H1 (cell line): ENCODE data around the gene ARHGAP15. TPM values are rescaled to one million over a fixed set of nuclear protein-coding genes. Genes with fewer than 3 reads are reported as not detected.

Experiments used
- CTCF ChIA-PET: fragments of 300-600 bp; sonication (Branson Sonifier 250); formaldehyde crosslinking; loops from one replicate; lab custom pipeline; 2021; ENCODE audit not compliant: partially characterized antibody; lab: Charles Lee
- POLR2A ChIA-PET: fragments of 300-600 bp; sonication (Branson Sonifier 250); formaldehyde crosslinking; loops from one replicate; lab custom pipeline; 2021; ENCODE audit warnings: inconsistent platforms; ENCODE audit not compliant: partially characterized antibody; lab: Charles Lee
- DNase-seq, 2 experiments: peaks; one replicate each; pipeline versions ENCODE4 v3.0.0 to v3.0.0-alpha.2; 2010 to 2022; ENCODE audit warnings: low spot score in 2 of 2, low read depth in 1 of 2, mixed read lengths in 1 of 2
- FAIRE-seq: peaks from 2 replicates; lab custom pipeline; 2011; peaks lifted over from hg19 to GRCh38; lab: Jason Lieb, UNC
- H2AFZ ChIP-seq: 2 replicates; pipeline ENCODE4 v1.8.1; 2012; ENCODE audit warnings: low read length, inconsistent platforms
- H2AK5ac ChIP-seq: 2 replicates; pipeline ENCODE4 v1.6.1; 2013; ENCODE audit warnings: low read depth, low read length
- H2BK120ac ChIP-seq: replicated peaks from 2 replicates; pipeline ENCODE3; 2013; ENCODE audit warnings: low read depth, low read length, inconsistent platforms
- H2BK12ac ChIP-seq: 2 replicates; pipeline ENCODE4 v1.6.1; 2013; ENCODE audit warnings: low read depth, low read length
- H2BK15ac ChIP-seq: 2 replicates; pipeline ENCODE4 v1.6.1; 2013; ENCODE audit warnings: low read length
- H2BK20ac ChIP-seq: 2 replicates; pipeline ENCODE4 v1.6.1; 2013; ENCODE audit warnings: low read length
- H2BK5ac ChIP-seq: 2 replicates; pipeline ENCODE4 v1.6.1; 2013; ENCODE audit warnings: low read depth, low read length
- H3K14ac ChIP-seq: 2 replicates; pipeline ENCODE4 v1.6.1; 2013; ENCODE audit warnings: inconsistent platforms; ENCODE audit not compliant: insufficient read length
- H3K18ac ChIP-seq: 2 replicates; pipeline ENCODE4 v1.6.1; 2013; ENCODE audit warnings: low read length; ENCODE audit errors: extremely low read depth
- H3K23ac ChIP-seq: 2 replicates; pipeline ENCODE4 v1.6.1; 2013; ENCODE audit warnings: inconsistent platforms; ENCODE audit not compliant: insufficient read length
- H3K23me2 ChIP-seq: 2 replicates; pipeline ENCODE4 v1.6.1; 2013; ENCODE audit warnings: low read depth, low read length
- H3K27ac ChIP-seq: 2 replicates; pipeline ENCODE4 v1.6.1; 2011; ENCODE audit warnings: low read depth, low read length, inconsistent platforms
- H3K27me3 ChIP-seq, 4 experiments: replicated peaks in 1 of 4; 1 replicate in 1 of 4; 2 replicates in 3 of 4; pipeline versions ENCODE4 v1.6.1 to v1.8.1; 2011 to 2013; ENCODE audit warnings: low read length in 3 of 4, mild to moderate bottlenecking in 3 of 4, inconsistent platforms in 2 of 4, mixed read lengths in 2 of 4, moderate library complexity in 1 of 4; ENCODE audit not compliant: control insufficient read depth in 3 of 4, insufficient read depth in 3 of 4; ENCODE audit errors: extremely low read depth in 1 of 4
- H3K36me3 ChIP-seq, 4 experiments: 2 replicates each; pipeline versions ENCODE4 v1.6.1 to v1.8.1; 2011 to 2013; ENCODE audit warnings: mild to moderate bottlenecking in 4 of 4, low read length in 3 of 4, moderate library complexity in 2 of 4, control low read depth in 1 of 4, inconsistent platforms in 1 of 4; ENCODE audit not compliant: insufficient read depth in 4 of 4, control insufficient read depth in 2 of 4
- H3K4ac ChIP-seq: replicated peaks from 2 replicates; pipeline ENCODE3; 2013; ENCODE audit warnings: low read length, low read depth, mixed read lengths, inconsistent platforms; ENCODE audit not compliant: insufficient read length
- H3K4me1 ChIP-seq, 4 experiments: replicated peaks in 1 of 4; 1 replicate in 1 of 4; 2 replicates in 3 of 4; pipeline versions ENCODE4 v1.6.1 to v1.8.1; 2011 to 2013; ENCODE audit warnings: low read length in 3 of 4, inconsistent platforms in 2 of 4, mixed read lengths in 1 of 4; ENCODE audit not compliant: insufficient read depth in 4 of 4, control insufficient read depth in 3 of 4
- H3K4me2 ChIP-seq, 2 experiments: 2 replicates each; pipeline versions ENCODE4 v1.6.1 to v1.8.1; 2011 to 2013; ENCODE audit warnings: low read depth in 2 of 2, low read length in 2 of 2, control low read depth in 1 of 2, inconsistent platforms in 1 of 2, mild to moderate bottlenecking in 1 of 2; ENCODE audit not compliant: insufficient read depth in 1 of 2
- H3K4me3 ChIP-seq, 4 experiments: fragments of 200-600, 300-600 bp in 1 of 4; sonication (generic), shearing (Covaris generic), sonication (Bioruptor Twin) in 1 of 4; 2 replicates each; pipeline versions ENCODE4 v1.5.1 to v1.8.1; 2011 to 2016; ENCODE audit warnings: low read length in 4 of 4, low read depth in 3 of 4, control low read depth in 2 of 4, inconsistent platforms in 2 of 4, mild to moderate bottlenecking in 2 of 4, mixed read lengths in 1 of 4, moderate library complexity in 1 of 4; ENCODE audit not compliant: insufficient read depth in 2 of 4; ENCODE audit errors: extremely low read depth in 1 of 4
- H3K56ac ChIP-seq: replicated peaks from 2 replicates; pipeline ENCODE3; 2013; ENCODE audit warnings: low read depth, mild to moderate bottlenecking, mixed read lengths, low read length, inconsistent platforms; ENCODE audit not compliant: insufficient read length
- H3K79me1 ChIP-seq: 2 replicates; pipeline ENCODE4 v1.6.1; 2013; ENCODE audit warnings: low read depth, low read length, control low read depth
- H3K79me2 ChIP-seq, 2 experiments: 2 replicates each; pipeline versions ENCODE4 v1.6.1 to v1.8.1; 2012 to 2013; ENCODE audit warnings: low read length in 2 of 2, mild to moderate bottlenecking in 2 of 2, inconsistent platforms in 1 of 2; ENCODE audit not compliant: insufficient read depth in 2 of 2, control insufficient read depth in 1 of 2
- H3K9ac ChIP-seq, 4 experiments: replicated peaks in 1 of 4; 1 replicate in 1 of 4; 2 replicates in 3 of 4; pipeline versions ENCODE4 v1.6.1 to v1.8.1; 2011 to 2013; ENCODE audit warnings: low read depth in 3 of 4, low read length in 3 of 4, control low read depth in 2 of 4, mild to moderate bottlenecking in 2 of 4, moderate library complexity in 2 of 4, inconsistent platforms in 1 of 4; ENCODE audit errors: extremely low read depth in 1 of 4
- H3K9me3 ChIP-seq, 2 experiments: 2 replicates each; pipeline versions ENCODE4 v1.6.1 to v1.8.1; 2012 to 2013; ENCODE audit warnings: mild to moderate bottlenecking in 2 of 2, moderate library complexity in 2 of 2, control low read depth in 1 of 2, inconsistent platforms in 1 of 2, low read depth in 1 of 2, low read length in 1 of 2, mixed read lengths in 1 of 2; ENCODE audit not compliant: insufficient read depth in 2 of 2
- H4K20me1 ChIP-seq, 2 experiments: replicated peaks in 1 of 2; 2 replicates each; pipeline versions ENCODE3 to v1.8.1; 2011 to 2013; ENCODE audit warnings: inconsistent platforms in 2 of 2, low read length in 2 of 2, mild to moderate bottlenecking in 1 of 2; ENCODE audit not compliant: insufficient read depth in 2 of 2, control insufficient read depth in 1 of 2
- H4K5ac ChIP-seq: 2 replicates; pipeline ENCODE4 v1.6.1; 2013; ENCODE audit warnings: low read length, low read depth, mixed read lengths, inconsistent platforms; ENCODE audit not compliant: insufficient read length
- H4K8ac ChIP-seq: 2 replicates; pipeline ENCODE4 v1.8.0; 2013; ENCODE audit warnings: mild to moderate bottlenecking, moderate library complexity, low read length, inconsistent platforms; ENCODE audit not compliant: insufficient read depth; ENCODE audit errors: extremely low read depth
- H4K91ac ChIP-seq: replicated peaks from 2 replicates; pipeline ENCODE3; 2013; ENCODE audit warnings: low read length, mixed read lengths, inconsistent platforms; ENCODE audit not compliant: insufficient read length
- CHD1 ChIP-seq: IDR thresholded peaks from 2 replicates; pipeline ENCODE4 v1.6.1; 2012; ENCODE audit warnings: low read depth, low read length, improper control_type of control experiment
- JUN ChIP-seq: IDR thresholded peaks from 2 replicates; pipeline ENCODE4 v1.6.1; 2011; ENCODE audit warnings: low read depth, mild to moderate bottlenecking, improper control_type of control experiment, low read length
- SIRT6 ChIP-seq: IDR thresholded peaks from one replicate; pipeline ENCODE4 v1.7.1; 2012; ENCODE audit warnings: low read length, inconsistent platforms
- WGBS, 2 experiments: shearing (Covaris generic) in 1 of 2; methylation state at CpG; one replicate each; pipeline versions ENCODE4 v1.1.6 to v1.1.7; 2013 to 2015; ENCODE audit warnings: low lambda C conversion rate in 2 of 2, mixed read lengths in 2 of 2, inconsistent platforms in 1 of 2, low coverage in 1 of 2, missing lambda C conversion rate in 1 of 2; ENCODE audit not compliant: insufficient replicate concordance in 2 of 2, insufficient coverage in 1 of 2, insufficient read length in 1 of 2; ENCODE audit errors: extremely low coverage in 1 of 2, missing lambda C conversion rate in 1 of 2; 5-methylcytosine and 5-hydroxymethylcytosine counted together
- polyA plus RNA-seq, 7 experiments: library from polyadenylated mRNA; depleted of rRNA in 3 of 7; stranded (reverse) in 5 of 7; unstranded in 2 of 7; fragments of >200 nt in 5 of 7; fragments of 200-250 nt in 2 of 7; gene quantifications; 1 replicate in 5 of 7; 2 replicates in 1 of 7; 4 replicates in 1 of 7; pipeline versions ENCODE4 v1.2.1 to v1.2.3, GENCODE V29; 2011 to 2013; ENCODE audit warnings: missing spikeins in 2 of 7, mixed read lengths in 2 of 7
- total RNA-seq: library from RNA; stranded (reverse); fragmentation: NEBNext Ultra II Directional; extraction: Animal tissue kit (Norgen Biotek cat#: 25700); gene quantifications from 2 replicates; pipeline ENCODE4 v1.2.1, GENCODE V29; 2021
- TF ChIP-seq, protein P1 (sequence below): IDR thresholded peaks from 2 replicates; pipeline ENCODE4 v1.6.1; 2012; ENCODE audit warnings: inconsistent platforms

The ARHGAP15 gene
- total and polyA plus RNA-seq, 2 of the 8 experiments (the other 6 are each of a cell fraction or from before 2014, with no cell fraction given), result not detected

- H2AK5ac ChIP-seq, result no peak overlapping the region
- no peak overlapping the region for H2BK5ac ChIP-seq
- no peak overlapping the region for H4K5ac ChIP-seq
- H4K91ac ChIP-seq, result no peak overlapping the region
- FAIRE-seq, result no peak
- H3K79me2 ChIP-seq, result no peaks in the 10 kb centered on the region
- no peaks in the 10 kb centered on the region for H3K36me3 ChIP-seq
- H4K8ac ChIP-seq, result no peak overlapping the region
- 88% methylated on average over 2 of the region's 2 CpGs; no CpG with 5 or more reads in 1 of the 2 experiments for WGBS, 2 experiments
- H3K9me3 ChIP-seq, result no peaks in the 10 kb centered on the region
- ChIA-PET POLR2A (no interaction called here), CTCF (interaction anchor here (1.0 kb wide), 1 partner anchor 12 kb away, joined by 6 read pairs; no protein-coding TSS in a partner anchor)
- no peaks in the 10 kb centered on the region for H3K27me3 ChIP-seq
- no peak overlapping the region for H3K4me2 ChIP-seq
- no peak overlapping the region for H3K56ac ChIP-seq
- no peak overlapping the region for H2BK20ac ChIP-seq
- H3K23ac ChIP-seq, result no peak overlapping the region
- no peak overlapping the region for H3K4me3 ChIP-seq
- no peaks in the 10 kb centered on the region for H3K23me2 ChIP-seq
- DNase-seq, result no peak
- no peak overlapping the region for H3K18ac ChIP-seq
- no peak overlapping the region for H2BK12ac ChIP-seq
- H4K20me1 ChIP-seq, result no peaks in the 10 kb centered on the region
- no peak overlapping the region for H3K14ac ChIP-seq
- no peak overlapping the region for H2AFZ ChIP-seq
- H2BK15ac ChIP-seq, result no peak overlapping the region
- H3K27ac ChIP-seq, result no peak overlapping the region
- no peak overlapping the region for H2BK120ac ChIP-seq
- no peak overlapping the region for H3K9ac ChIP-seq
- H3K4me1 ChIP-seq, result no peaks in the 10 kb centered on the region
- H3K4ac ChIP-seq, result no peak overlapping the region
- no peaks in the 10 kb centered on the region for H3K79me1 ChIP-seq
- TF ChIP-seq CHD1, result no peak
- no peak for TF ChIP-seq SIRT6
- no peak for TF ChIP-seq JUN
- TF ChIP-seq, protein P1, sequence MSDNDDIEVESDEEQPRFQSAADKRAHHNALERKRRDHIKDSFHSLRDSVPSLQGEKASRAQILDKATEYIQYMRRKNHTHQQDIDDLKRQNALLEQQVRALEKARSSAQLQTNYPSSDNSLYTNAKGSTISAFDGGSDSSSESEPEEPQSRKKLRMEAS, result no peak
These were observed 569.1 kb downstream of the ARHGAP15 start for GRCh38 chr2:143698352-143698751.
